Muscle of leg (tissue), 11 donors: ENCODE results near the gene DUS3L. TPM values are rescaled to one million over a fixed set of nuclear protein-coding genes. Genes with fewer than 3 reads are reported as not detected.

Source experiments
- DNase-seq: peaks from one replicate; pipeline ENCODE4 v3.0.0; 2013
- H3K27ac ChIP-seq: one replicate; pipeline ENCODE4 v1.5.1; 2013; ENCODE audit warnings: mild to moderate bottlenecking, low read length, control low read depth
- H3K27me3 ChIP-seq: one replicate; pipeline ENCODE4 v1.6.1; 2013; ENCODE audit warnings: low read length; ENCODE audit not compliant: control insufficient read depth, insufficient read depth
- H3K36me3 ChIP-seq: one replicate; pipeline ENCODE4 v1.6.1; 2013; ENCODE audit warnings: low read length; ENCODE audit not compliant: control insufficient read depth, insufficient read depth
- H3K4me1 ChIP-seq: one replicate; pipeline ENCODE4 v1.6.1; 2013; ENCODE audit warnings: low read length; ENCODE audit not compliant: control insufficient read depth, insufficient read depth
- H3K4me3 ChIP-seq: one replicate; pipeline ENCODE4 v1.5.1; 2013; ENCODE audit warnings: low read length, control low read depth
- H3K9me3 ChIP-seq: replicated peaks from 2 replicates; pipeline ENCODE4 v1.6.1; 2013; ENCODE audit warnings: low read depth, low read length; ENCODE audit not compliant: control insufficient read depth
- WGBS: methylation state at CpG from one replicate; pipeline ENCODE4 v1.1.5; 2013; ENCODE audit warnings: missing lambda C conversion rate; ENCODE audit not compliant: insufficient coverage; 5-methylcytosine and 5-hydroxymethylcytosine counted together
- polyA plus RNA-seq, 8 donors: library from polyadenylated mRNA; unstranded; fragments of 120-200 nt; gene quantifications; one replicate each; pipeline versions ENCODE4 v1.2.1 to v1.2.3, GENCODE V29; 2013; ENCODE audit warnings: inconsistent platforms in 1 of 8, low replicate concordance in 1 of 8; ENCODE audit not compliant: insufficient read length in 8 of 8, insufficient read depth in 1 of 8
- total RNA-seq: library from RNA; stranded (reverse); fragments of 120-200 nt; gene quantifications from one replicate; pipeline ENCODE4 v1.2.4, GENCODE V29; 2013

Gene DUS3L
- total and polyA plus RNA-seq, 9 donors: 16.3 to 26.6 (median 21.1) TPM

- peaks cover 21% of the 10 kb centered on the region for H3K4me1 ChIP-seq
- no peaks in the 10 kb centered on the region for H3K9me3 ChIP-seq
- H3K27me3 ChIP-seq: peaks cover 34% of the 10 kb centered on the region
- H3K36me3 ChIP-seq: no peaks in the 10 kb centered on the region
- H3K27ac ChIP-seq: no peak overlapping the region
- 86% methylated on average over 19 of the region's 21 CpGs for WGBS
- no peak for DNase-seq
- no peak overlapping the region for H3K4me3 ChIP-seq
These were observed 17.3 kb upstream of the DUS3L start for GRCh38 chr19:5808120-5808816.

- no peaks in the 10 kb centered on the region for H3K36me3 ChIP-seq
- no peak overlapping the region for H3K27ac ChIP-seq
- H3K27me3 ChIP-seq: peaks cover 44% of the 10 kb centered on the region
- no peak for DNase-seq
- peaks cover 28% of the 10 kb centered on the region for H3K4me1 ChIP-seq
- WGBS: 89% methylated on average over 5 of the region's 5 CpGs
- no peak overlapping the region for H3K4me3 ChIP-seq
- no peaks in the 10 kb centered on the region for H3K9me3 ChIP-seq
These were observed 15.9 kb upstream of the DUS3L start for GRCh38 chr19:5806905-5807304.

GRCh38 chr19:5806133-5806489 is 15.1 kb upstream of the DUS3L start:
- Histone ChIP-seq H3K9me3 (no peaks in the 10 kb centered on the region), H3K36me3 (no peaks in the 10 kb centered on the region), H3K4me3 (no peak overlapping the region), H3K27ac (no peak overlapping the region), H3K27me3 (peaks cover 47% of the 10 kb centered on the region), H3K4me1 (peaks cover 29% of the 10 kb centered on the region)
- DNase-seq: no peak
- no CpG with 5 or more reads among the region's 6 CpGs for WGBS

- no peak overlapping the region for H3K4me3 ChIP-seq
- H3K27ac ChIP-seq: no peak overlapping the region
- H3K27me3 ChIP-seq: peaks cover 47% of the 10 kb centered on the region
- peaks cover 29% of the 10 kb centered on the region for H3K4me1 ChIP-seq
- WGBS: under 1% methylated on average over 45 of the region's 46 CpGs
- DNase-seq: peak; percentile 55
- H3K36me3 ChIP-seq: no peaks in the 10 kb centered on the region
- no peaks in the 10 kb centered on the region for H3K9me3 ChIP-seq
These were observed 14.6 kb upstream of the DUS3L start for GRCh38 chr19:5805462-5806132.

- peak; percentile 39 for DNase-seq
- no peak within 1 kb of the TSS for H3K27ac ChIP-seq
- H3K27me3 ChIP-seq: peaks cover 47% of the 10 kb centered on the region
- no peaks in the 10 kb centered on the region for H3K9me3 ChIP-seq
- peaks cover 35% of the 10 kb centered on the region for H3K4me1 ChIP-seq
- H3K36me3 ChIP-seq: no peaks in the 10 kb centered on the region
- under 1% methylated on average over 80 of the region's 107 CpGs for WGBS
- H3K4me3 ChIP-seq: peak within 1 kb of the TSS; percentile 34
These were observed 13.8 kb upstream of the DUS3L start, which contains the start of gene NRTN for GRCh38 chr19:5804516-5805461. NRTN (plus strand) TSS chr19:5805067; CDS start chr19:5824166, 19,099 bp downstream.

GRCh38 chr19:5803752-5804515 is 13.0 kb upstream of the DUS3L start:
- DNase-seq: peak; percentile 93
- H3K9me3 ChIP-seq: no peaks in the 10 kb centered on the region
- H3K4me1 ChIP-seq: peaks cover 44% of the 10 kb centered on the region
- H3K27me3 ChIP-seq: peaks cover 47% of the 10 kb centered on the region
- peak overlapping the region; percentile 34 for H3K4me3 ChIP-seq
- WGBS: under 1% methylated on average over 54 of the region's 54 CpGs
- H3K27ac ChIP-seq: no peak overlapping the region
- no peaks in the 10 kb centered on the region for H3K36me3 ChIP-seq

- H3K27me3 ChIP-seq: peaks cover 45% of the 10 kb centered on the region
- no peaks in the 10 kb centered on the region for H3K36me3 ChIP-seq
- H3K27ac ChIP-seq: no peak overlapping the region
- H3K4me3 ChIP-seq: peak overlapping the region; percentile 34
- WGBS: 4% methylated on average over 4 of the region's 8 CpGs
- H3K9me3 ChIP-seq: no peaks in the 10 kb centered on the region
- DNase-seq: no peak
- H3K4me1 ChIP-seq: peaks cover 48% of the 10 kb centered on the region
These were observed 12.4 kb upstream of the DUS3L start for GRCh38 chr19:5803441-5803751.

- no peak overlapping the region for H3K27ac ChIP-seq
- H3K27me3 ChIP-seq: peaks cover 44% of the 10 kb centered on the region
- no peaks in the 10 kb centered on the region for H3K36me3 ChIP-seq
- 8% methylated on average over 26 of the region's 33 CpGs for WGBS
- H3K4me3 ChIP-seq: no peak overlapping the region
- H3K9me3 ChIP-seq: no peaks in the 10 kb centered on the region
- H3K4me1 ChIP-seq: peaks cover 48% of the 10 kb centered on the region
- DNase-seq: peak; percentile 58
These were observed 11.0 kb upstream of the DUS3L start for GRCh38 chr19:5801796-5802619.
